ENCODE data around the gene AUTS2.

The AUTS2 gene

DNA sequence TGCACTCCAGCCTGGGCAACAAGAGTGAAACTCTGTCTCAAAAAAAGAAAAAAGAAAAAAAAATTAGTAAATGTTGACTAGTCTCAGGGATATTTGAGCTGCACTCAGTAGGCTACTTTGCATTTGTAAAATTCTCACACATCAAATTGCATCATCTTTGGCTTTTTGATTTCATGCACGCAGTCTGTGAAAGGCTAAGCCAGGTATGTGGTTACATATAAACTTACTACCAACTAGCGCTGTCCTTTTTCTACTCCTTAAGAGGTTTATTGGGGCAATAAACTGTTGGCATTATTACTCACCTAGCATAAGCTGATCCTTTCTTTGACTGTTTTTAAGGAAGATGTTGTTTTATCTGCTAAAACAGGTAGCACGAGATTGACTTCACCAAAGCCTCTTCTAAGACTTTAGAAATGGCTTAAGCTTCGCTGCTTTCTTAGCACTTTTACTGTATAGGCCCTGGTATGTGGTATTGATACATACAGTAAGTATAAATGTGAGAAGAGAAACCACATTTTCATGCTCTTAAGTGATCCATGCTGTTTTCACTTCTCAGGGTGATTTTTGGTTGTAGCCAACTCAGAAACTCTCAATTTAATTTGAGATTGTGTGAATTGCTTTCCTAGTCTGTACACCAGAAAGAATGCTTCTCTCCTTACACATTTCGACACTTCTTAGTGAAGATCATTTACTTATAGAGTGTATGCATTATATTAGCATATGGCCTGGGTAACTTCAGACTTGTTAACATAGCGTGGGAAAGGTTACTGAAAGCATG, 323.9 kb downstream of the AUTS2 start:
- DNase-seq (ENCODE audit: low read depth in 1 of 2, low spot score in 1 of 2): no peak

DNA sequence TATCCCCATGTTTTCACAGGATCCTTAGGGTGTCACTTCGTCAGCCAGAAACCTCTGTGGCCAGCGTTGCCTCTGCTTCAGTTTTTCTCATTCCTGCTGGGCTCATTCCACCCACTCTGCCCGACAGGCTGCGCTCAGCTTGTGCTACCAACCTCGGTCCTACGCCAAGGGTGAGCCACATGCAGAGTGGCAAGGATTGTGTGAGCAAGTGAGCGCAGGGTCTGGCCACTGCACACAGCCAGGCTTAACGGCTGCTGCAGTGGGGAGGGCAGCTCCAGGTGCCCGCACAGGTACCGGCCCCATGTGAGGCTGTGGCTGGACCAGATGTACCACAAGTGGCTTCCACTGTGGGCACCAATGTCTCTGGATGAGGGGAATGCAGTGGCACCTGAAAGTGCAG, 329.2 kb downstream of the AUTS2 start:
- DNase-seq (ENCODE audit: low read depth in 1 of 2, low spot score in 1 of 2): no peak

DNA sequence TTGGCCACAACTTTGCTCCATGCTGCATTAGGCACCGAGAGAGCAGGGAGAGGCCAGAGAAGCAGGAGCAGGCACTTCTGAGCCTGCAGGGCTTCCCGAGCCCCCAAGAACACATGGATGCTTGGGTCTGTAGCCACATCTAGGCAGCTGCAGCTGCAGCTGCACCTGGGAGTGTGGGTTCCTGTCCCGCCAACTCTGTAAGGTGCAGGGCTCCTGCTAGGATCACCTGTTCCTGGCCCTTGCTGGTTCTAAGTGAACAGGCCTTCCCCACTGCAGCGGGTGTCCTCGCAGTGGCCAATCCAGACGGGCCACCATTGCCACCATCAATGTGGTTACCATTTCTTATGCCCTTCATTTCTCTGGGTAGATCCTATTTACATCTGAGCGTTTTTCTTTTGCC, 330.3 kb downstream of the AUTS2 start:
- DNase-seq (ENCODE audit: low read depth in 1 of 2, low spot score in 1 of 2): no peak

DNA sequence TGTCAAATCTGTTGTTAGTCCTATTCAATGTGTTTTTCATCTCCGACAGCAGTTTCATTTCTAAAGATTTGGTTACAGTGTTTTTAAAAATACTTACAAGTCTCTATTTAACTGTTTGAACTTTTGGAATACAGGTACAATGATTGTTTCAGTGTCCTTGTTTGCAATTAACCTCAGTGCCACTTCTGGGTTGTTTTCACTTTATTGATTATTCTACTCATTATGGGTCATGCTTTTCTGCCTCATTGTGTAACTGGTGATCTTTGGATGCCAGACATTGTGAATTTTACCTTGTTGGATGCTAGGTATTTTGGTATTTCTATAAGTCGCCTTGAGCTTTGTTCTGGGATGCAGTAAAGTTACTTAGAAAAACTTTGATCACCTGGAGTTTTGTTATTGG, 331.3 kb downstream of the AUTS2 start:
- DNase-seq (ENCODE audit: low read depth in 1 of 2, low spot score in 1 of 2): no peak

DNA sequence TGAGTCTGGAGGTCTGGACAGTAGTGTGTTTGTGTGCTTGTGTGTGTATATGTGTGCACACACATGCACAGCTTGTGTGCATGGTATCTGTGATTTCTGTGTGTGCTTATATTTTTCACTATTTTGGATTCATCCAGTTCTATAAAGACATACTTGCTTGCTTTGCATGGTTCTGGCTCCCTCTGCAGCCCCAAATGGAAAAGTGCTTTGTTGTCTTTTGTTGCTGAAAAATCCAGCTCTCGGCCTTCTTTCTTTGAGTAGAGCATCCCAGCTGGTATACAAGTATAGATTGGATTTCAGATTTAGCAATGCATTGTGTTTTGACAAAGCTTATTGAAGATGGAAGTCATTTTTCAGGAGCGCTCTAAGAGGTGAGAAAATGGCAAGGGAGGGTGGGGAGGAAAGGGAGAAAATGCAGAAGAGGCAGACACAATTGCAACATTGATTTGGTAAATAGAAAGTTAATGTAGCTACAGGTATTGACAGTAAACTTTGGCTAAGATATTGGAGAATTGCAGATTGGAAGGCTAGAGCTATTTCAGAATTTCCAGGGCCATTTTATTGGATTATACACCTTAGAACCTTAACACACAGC, 333.9 kb downstream of the AUTS2 start:
- no peak for DNase-seq (ENCODE audit: low read depth in 1 of 2, low spot score in 1 of 2)

DNA sequence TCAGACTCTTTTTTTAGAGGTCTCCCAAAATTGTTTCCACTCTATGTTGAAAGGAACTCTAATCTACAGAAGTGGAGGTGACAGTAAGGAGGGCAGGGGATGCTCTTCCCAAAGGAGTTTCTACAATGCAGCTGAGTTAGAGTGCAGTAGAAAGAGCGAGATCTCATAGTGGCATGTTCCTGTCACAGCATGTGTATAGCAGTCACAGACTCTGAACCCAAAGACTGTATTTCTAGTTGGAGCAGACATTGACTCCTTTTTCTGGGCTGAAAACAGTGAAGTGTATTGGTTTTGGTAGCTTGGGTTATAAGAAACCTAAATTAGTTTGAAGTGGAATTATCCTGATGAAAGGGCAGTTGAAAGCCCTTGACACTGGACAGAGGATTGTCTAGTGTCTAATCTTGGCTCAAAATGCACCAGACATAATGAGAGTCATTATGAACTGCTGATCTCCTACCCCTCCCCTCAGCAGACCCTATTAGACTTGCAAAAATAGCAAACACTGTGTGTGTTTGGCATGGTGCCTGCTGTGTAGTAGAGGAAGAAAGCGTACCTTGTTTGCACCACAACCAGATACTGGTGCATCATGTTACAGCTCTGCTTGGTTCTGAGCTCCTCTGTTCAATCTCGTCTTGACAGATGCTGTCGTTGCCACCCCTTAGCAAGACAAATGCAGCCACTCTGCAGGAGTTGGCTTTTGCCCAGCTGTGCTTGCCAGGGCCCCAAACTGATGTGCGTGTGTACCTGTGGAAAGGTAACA, 336.0 kb downstream of the AUTS2 start:
- no peak for DNase-seq (ENCODE audit: low read depth in 1 of 2, low spot score in 1 of 2)

DNA sequence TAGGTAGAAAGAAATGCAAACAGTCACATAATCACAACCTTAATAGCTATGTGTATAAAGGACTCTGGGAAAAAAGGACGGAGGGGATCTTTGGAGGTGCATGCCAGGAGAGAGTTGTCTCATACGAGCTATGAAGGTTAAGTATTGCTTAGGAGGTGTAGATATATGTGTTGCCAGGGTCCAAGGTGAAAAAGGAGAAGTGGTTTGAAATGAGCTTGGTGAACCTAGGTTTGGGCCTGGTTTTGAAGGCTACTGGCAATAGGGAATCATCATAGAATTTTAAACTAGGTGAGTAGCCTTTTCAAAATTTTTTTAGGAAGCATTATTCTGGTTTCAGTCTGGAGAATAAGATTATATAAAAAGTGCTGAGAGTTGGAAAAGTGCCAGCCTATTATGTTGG, 336.8 kb downstream of the AUTS2 start:
- no peak for DNase-seq (ENCODE audit: low read depth in 1 of 2, low spot score in 1 of 2)

DNA sequence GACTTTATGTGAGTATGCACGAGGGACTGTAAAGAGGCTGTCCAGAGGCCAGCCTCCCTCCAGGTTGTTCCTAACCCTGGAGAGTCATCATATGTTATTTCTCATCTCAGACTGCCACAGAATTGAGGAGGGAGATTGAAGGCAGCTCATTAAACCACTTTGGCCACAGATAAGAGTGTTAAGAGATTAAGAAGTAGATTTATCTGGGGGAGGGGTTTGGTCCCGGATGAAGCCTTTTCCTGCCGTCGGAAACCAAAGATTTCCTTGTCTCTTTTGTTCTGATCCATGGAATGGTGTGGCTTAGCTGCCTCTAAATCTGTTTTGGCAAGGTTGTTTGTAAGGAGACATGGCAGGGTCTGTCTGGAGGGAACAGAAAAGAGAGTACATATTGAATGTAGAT, 338.8 kb downstream of the AUTS2 start:
- DNase-seq (ENCODE audit: low read depth in 1 of 2, low spot score in 1 of 2): no peak

DNA sequence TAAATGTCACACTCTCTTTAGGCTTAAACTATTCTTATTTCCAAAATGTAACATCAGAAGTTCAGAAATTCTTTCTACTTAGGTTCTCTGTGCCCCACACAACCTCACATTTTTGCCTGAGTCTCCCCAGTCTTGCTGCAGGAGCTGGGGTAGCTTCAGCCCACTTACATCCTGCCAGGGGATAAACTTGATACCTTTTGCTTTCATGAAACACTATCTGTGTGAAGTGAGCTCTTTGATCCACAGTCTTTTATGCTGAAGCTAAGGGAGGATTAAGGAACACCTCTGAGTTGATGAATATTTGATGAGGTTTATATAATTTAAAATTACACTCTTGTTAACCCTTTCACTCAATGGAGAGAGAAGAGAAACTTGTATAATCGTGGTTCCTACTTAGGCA, 341.0 kb downstream of the AUTS2 start:
- no peak for DNase-seq (ENCODE audit: low read depth in 1 of 2, low spot score in 1 of 2)

DNA sequence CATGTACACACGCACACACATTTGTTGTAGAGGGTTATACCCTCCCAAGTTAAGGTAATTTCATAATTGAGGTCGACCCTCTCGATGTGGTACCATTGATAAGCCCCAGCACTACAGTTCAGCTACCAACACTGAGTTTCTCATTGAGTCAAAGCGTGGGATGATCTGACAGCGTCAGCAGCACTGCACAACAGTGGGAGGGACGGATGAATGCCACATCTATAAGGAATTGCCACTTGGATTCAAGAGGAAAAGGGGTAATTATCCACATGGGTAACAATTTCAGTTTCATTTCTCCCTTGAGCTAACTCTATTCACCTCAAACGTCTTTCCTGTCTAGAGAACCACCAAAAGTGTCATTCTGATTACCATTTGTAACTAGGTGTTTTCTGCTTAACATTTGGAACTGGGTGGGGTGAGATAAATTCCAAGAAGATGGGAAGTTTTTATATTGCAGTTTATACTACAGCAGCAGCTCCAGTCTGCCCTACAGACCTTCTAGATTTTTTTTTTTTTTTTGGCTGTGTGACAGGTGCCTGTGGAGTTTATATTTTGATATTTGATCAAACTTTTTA, 342.9 kb downstream of the AUTS2 start:
- no peak for DNase-seq (ENCODE audit: low read depth in 1 of 2, low spot score in 1 of 2)

DNA sequence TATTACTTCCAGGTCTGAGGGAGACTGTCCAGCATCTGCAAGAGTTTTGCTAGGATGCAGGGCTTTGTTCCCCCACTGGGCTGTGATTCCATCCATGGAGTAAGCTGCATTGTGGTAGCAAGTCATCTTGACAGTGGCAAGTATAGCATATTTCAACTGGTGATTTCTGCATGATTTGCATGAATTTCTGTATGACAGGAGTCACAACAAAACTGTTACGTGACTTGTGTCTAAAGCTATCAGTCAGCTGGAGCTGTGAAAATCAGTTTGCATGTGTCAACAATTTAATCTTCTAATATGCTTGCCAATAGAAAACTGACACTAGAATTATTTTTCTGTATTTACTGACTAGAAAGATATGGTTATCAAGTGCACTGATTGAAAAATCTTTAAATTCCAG, 344.3 kb downstream of the AUTS2 start:
- DNase-seq (ENCODE audit: low read depth in 1 of 2, low spot score in 1 of 2): no peak

DNA sequence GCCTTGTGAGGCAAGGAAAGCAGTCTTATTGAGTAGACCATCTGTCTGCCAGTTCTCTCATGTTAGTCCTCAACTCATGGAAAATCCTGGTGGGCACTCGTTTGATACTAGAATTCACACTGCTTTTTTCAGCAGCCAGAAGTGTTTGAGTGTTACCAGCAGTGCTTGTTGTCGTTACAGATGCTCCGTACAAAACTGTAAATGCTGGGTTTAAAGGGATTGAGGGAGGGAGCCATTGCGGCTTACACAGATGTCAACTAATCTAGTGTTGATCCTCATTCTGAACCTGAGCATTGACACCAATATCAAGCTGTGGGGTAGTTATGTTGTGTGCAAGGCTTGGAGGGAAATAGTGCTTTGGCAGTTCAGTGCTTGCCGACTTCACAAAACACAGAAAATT, 348.6 kb downstream of the AUTS2 start:
- no peak for DNase-seq (ENCODE audit: low read depth in 1 of 2, low spot score in 1 of 2)

DNA sequence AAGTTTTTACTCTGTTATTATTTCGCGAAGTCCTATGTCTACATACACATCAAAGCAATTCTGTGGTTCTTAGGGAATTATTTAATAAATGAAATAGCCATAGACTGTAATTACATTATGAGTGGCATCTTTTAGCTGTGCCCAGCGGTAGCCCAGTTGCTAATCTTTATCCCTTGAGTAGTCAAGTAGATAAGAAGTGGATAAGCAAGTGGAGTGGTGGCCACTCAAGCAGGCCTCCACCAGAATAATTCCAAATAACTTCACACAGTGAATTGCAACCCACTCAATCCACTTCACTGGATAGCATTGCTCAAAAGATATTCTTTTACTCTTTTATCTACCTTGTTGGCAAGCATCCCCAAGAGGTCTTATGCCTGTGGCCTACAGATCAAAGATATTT, 349.7 kb downstream of the AUTS2 start:
- DNase-seq (ENCODE audit: low read depth in 1 of 2, low spot score in 1 of 2): no peak

DNA sequence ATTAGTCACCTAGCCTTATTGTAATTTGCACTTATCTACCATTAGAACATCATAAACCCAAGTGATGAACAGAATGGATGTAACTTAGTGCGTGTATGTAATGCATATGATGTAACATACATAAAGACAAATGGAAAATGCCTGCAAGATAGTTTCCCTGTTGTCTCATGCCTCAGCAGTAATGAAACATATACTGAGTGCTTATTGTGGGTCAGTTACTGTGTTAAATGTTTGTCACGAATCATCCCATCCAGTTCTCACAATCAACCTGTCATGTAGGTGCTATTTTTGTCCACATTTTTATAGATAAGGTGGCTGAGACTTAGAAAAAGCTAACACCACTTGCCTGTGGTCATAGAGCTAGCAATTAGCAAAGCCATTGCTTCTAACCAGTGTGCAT, 350.8 kb downstream of the AUTS2 start:
- DNase-seq (ENCODE audit: low read depth in 1 of 2, low spot score in 1 of 2): no peak

DNA sequence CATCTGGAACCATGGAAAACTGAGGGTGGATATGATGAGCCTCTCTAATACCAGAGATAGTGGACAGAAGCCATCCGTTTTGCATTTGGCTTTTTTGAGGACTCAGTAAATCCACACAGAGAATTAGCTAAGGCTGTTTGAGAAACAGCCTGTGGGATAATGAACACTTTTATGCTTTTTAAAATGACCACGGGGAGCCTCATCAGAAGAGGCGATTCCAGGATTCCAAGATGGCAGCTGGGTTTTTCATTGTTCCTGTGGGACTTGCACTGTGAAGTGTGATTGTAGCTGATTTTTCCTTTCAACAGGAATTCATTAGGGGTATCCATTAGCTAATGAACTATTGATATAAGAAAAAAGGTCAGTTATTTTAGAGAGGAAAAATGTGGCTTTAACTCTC, 353.2 kb downstream of the AUTS2 start:
- no peak for DNase-seq (ENCODE audit: low read depth in 1 of 2, low spot score in 1 of 2)

DNA sequence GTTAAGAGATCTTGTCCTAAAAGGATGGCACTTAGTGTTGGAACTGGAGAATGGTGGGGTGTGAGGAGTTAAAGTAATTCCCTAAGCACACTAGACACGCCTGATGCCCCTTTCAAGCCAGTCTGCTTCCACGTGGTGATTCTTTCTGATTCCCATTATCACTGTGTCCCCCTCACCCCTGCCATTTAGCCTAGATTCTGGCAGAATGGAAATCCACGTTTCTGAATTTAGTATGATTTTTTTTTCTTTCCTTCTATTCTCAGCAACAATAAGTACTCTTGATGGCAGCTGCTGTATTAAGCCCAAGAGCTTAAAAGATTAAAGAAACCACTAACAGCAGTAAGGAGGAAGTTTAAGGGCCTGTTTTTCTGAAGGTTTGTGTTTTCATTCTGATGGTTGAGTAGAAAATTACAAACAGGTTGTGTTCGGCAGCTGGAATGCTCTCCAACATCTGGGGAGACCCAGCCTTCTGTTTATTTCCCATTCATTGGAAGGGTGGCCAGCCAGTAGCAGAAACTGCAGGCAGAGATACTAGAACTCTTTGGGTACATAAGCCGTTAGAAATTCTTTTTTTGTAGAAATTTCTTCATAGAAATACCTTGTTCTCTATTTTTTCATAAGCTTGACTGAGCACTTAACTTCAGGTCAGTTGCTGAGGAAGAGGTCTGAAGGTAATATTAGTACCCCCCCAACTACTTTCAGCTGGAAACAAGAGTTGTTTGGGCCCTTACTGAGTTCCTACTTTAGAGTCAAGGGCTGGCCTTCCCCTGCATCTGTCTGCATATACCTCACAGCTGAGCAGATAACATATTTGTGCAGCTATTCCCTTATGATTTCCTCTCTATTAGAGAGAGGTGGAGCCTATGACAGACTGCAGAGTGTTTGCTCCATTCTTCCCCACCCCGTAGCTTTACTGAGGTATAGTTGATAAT, 355.1 kb downstream of the AUTS2 start:
- DNase-seq (ENCODE audit: low read depth in 1 of 2, low spot score in 1 of 2): no peak

DNA sequence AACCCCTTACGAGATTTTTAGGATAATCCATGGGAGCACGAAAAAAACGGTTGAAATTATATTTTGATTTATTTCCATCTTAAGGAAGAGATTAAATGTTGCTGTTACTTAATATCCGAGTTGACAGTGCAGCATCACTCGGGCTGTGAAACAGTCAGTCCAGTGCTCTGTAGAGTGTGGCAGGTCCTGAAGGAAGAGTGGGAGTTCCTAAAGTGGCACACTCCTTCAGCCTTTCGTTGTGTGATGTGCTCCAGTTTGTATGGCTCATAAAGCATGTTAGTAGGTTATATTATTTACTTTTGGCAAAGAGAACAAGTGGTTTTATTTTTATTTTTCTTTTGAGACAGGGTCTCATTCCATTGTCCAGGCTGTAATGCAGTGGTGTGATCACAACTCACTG, 358.3 kb downstream of the AUTS2 start:
- no peak for DNase-seq (ENCODE audit: low read depth in 1 of 2, low spot score in 1 of 2)

DNA sequence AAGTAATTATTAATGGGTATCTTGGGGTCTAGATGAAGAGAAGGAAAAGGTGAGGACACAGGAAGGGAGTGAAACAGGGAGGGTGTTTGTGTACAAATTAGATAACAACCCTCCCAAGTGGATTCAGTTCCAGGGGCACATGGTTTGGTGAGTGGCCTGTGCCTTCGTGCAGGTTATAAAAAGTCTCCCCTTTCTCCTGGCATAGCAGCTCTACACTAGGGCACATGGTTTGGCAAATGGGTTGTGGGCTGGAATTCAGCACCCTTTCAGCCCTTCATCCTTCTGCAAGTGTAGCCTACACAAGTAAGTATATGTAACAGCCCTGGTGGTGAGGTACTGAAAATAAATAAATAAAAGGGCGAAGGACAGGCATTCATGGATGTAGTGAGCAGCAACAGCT, 359.4 kb downstream of the AUTS2 start:
- no peak for DNase-seq (ENCODE audit: low read depth in 1 of 2, low spot score in 1 of 2)

DNA sequence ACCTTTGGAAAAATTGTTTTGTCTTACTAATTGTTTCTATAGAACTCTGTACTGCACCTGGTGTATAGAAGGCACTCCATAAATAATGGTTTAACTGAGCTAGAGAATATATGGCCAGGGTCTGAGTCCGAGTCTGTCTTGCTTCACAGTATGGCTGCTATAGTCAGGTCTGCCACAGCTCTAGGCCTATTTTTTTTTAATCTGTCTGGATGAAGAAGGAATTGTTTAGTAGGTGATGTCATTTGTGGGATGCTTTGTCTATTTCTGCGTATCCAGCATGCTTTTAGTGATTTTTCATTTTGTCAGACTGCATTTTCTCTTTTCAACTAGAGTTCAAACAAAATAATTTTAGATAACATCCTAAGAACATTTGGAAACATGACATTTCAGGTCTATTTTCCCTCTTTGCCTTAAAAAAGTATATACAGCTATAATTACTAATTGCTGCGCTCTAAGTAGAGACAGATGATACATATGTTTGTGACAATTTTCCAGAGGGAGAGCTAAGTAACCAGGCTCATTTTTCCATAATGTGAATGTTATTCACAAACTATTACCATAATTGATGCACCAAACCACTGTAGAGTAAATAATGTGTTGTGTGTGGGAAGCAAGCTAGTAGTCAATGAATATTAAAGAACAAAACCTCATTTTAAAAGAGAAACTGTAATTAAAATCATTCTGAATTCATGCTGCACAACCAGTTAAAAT, 361.7 kb downstream of the AUTS2 start:
- no peak for DNase-seq (ENCODE audit: low read depth in 1 of 2, low spot score in 1 of 2)

DNA sequence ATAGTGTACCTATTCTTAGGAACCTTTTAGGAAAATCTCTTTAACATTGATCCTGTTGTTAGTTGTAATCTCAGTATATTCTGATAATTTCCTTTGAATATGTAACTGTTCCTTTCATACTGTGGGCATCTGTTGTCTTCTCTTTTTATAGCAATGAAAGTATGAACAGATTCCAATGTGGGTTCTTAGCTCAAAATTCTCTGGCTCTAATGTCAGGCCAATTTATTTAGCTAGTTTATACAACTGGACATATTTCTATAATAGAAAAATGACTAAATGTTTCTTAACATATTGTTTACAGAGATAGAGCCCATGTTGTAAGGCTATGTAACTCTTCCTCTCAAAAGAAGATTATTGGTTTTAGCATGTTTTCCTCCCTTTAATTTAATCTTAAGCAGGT, 363.2 kb downstream of the AUTS2 start:
- no peak for DNase-seq (ENCODE audit: low read depth in 1 of 2, low spot score in 1 of 2)
